ENCODE results near the gene TLE7. TPM values are rescaled to one million over a fixed set of nuclear protein-coding genes. Genes with fewer than 3 reads are reported as not detected.

The TLE7 gene
- total RNA-seq, 4 donors from 2014 or later: not detected

- ATAC-seq (ENCODE audit: low FRiP score) (no peak), DNase-seq (ENCODE audit: low spot score) (no peak)
- no peak for TF ChIP-seq CTCF (IDR thresholded peaks at IDR 0.05)
Observed at GRCh38 chr16:71408536-71408935, 33.3 kb downstream of the TLE7 start.

GRCh38 chr16:71407731-71408130 lies 34.1 kb downstream of the TLE7 start:
- no peak for ATAC-seq (ENCODE audit: low FRiP score)
- DNase-seq (ENCODE audit: low spot score): no peak
- no peak for TF ChIP-seq CTCF (IDR thresholded peaks at IDR 0.05)

GRCh38 chr16:71406724-71407123 lies 35.1 kb downstream of the TLE7 start:
- no peak for TF ChIP-seq CTCF (IDR thresholded peaks at IDR 0.05)
- ATAC-seq (ENCODE audit: low FRiP score): no peak
- DNase-seq (ENCODE audit: low spot score): no peak

- DNase-seq (ENCODE audit: low spot score) (no peak), ATAC-seq (ENCODE audit: low FRiP score) (no peak)
- no peak for TF ChIP-seq CTCF (IDR thresholded peaks at IDR 0.05)
Observed at GRCh38 chr16:71406316-71406715, 35.5 kb downstream of the TLE7 start.

GRCh38 chr16:71404364-71404763 lies 37.5 kb downstream of the TLE7 start:
- ATAC-seq (ENCODE audit: low FRiP score) (no peak), DNase-seq (ENCODE audit: low spot score) (no peak)

GRCh38 chr16:71402674-71403073 lies 39.2 kb downstream of the TLE7 start:
- DNase-seq (ENCODE audit: low spot score) (no peak), ATAC-seq (ENCODE audit: low FRiP score) (no peak)
- TF ChIP-seq CTCF (IDR thresholded peaks at IDR 0.05): no peak

More at GRCh38 chr16:71404364-71404763, 37.5 kb downstream of the TLE7 start:
- TF ChIP-seq CTCF (IDR thresholded peaks at IDR 0.05): no peak

GRCh38 chr16:71402007-71402406 lies 39.8 kb downstream of the TLE7 start:
- no peak for ATAC-seq (ENCODE audit: low FRiP score)
- TF ChIP-seq CTCF (IDR thresholded peaks at IDR 0.05): no peak
- DNase-seq (ENCODE audit: low spot score): no peak

Measured in omental fat pad (tissue), 4 donors.